NCI-H2196 (cell line): Measurements from ENCODE around the gene RPL37A.

Experiments used
- DNase-seq: peaks from one replicate; lab custom pipeline; 2025; ENCODE audit not compliant: unreplicated experiment; lab: John Stamatoyannopoulos, UW

Gene RPL37A

DNA sequence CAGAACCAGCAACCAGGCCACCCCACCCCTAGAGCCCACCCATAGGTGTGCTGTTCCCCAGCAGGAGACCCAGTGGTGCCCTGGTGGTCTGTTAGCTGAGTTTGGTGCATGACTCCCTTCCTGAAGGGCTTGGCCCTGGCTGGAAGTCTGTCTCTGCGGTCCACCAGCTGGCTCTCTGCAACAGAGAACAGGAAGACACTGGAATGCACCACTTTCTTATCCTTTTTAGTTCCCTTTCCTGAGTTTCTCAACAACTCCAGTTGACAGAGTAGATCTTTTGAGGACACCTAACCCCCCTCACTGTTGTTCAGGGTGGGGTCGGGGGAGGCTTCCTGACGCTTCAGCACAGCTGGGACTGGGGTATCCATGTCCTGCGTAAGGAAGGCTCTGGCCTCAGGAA is 11.9 kb upstream of the RPL37A start:
- no peak for DNase-seq

DNA sequence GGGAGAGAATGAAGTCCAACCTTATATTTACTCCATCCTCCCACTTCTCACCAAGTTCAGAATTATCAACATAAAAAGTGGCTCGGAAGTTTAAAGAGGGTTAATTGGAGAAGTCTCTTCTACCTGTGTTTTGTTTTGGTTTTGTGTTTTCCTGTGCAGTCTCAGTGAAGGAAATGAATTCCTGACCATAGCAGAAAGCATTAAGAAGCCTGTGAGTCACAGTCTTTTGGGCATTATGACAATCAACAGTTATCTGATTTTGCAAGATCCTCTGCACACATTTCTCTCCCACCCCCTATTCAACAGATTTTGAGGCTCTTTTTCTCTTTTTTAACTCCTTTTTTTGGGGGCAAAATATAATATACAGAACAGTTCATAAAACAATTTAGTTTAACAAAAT is 8.6 kb upstream of the RPL37A start:
- no peak for DNase-seq

DNA sequence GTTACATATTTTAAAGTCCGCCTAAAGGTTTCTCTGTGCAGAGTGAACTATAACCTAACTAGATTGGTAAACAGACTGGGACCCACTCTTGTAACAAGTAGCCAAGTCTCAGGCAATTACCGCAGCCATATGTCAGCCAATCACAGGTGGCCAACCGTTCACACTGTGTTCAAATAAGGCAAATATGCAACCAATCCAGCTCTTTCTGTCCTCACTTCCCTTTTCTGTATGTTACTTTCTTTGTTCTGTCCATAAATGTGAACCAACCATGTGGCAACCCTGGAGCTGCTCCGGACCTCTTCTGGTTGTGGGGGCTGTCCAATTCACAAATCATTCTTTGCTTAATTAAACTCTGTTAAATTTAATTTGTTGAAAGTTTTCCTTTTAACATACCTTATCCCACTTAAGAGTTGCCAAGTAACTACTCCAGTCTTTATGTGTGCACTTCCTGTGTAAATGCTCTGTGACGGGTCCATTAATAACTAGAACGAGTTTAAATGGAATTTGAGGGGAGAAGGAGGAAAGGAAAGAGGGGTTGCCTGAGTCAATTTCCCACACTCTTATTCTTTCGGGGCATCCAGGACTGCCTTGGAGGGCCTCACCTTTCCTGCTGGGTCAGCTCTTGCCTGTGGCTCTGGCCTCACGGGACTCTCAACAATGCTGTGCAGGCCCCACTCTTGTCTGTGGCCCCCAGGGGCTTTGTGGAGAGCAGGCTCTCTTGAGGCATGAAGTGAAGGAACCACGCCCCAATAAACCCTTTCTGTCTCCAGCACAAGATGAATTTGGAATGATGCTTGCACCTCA is 6.6 kb upstream of the RPL37A start:
- no peak for DNase-seq

GRCh38 chr2:216492597-216493333 is 5.9 kb upstream of the RPL37A start:
- no peak for DNase-seq

GRCh38 chr2:216493334-216493685 is 5.3 kb upstream of the RPL37A start:
- DNase-seq, result no peak

- DNase-seq, result no peak
These were observed 3.0 kb upstream of the RPL37A start for GRCh38 chr2:216495656-216496055.

DNA sequence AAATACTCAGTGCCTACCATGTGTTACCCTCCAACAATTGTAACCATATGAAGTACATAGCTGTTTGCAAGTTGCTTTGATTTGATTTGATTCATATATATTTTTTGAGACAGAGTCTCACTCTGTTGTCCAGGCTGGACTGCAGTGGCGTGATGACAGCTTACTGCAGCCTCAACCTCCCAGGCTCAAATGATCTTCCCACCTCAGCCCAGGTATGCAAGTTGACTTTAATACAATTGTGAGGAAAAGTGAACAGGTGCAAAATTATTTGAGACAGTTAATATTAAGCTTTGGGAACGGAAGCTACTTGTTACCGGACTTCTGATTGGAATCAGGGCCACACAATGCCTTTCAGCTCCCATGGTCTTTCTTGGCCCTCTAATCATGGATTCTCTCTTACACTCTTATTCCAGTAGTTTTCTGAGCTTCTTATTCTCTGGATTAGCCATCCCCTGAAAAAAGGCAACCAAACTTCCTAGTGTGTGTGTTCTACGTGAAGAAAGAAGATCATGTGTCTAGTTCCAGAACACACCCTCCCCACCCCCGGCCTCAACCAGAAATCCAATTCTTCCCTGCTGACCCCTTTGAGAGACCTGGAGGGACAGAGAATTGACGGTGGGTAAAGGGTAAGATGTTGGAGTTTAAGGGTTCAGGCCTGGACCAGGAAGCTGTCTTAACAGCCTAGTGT is 1.1 kb upstream of the RPL37A start:
- no peak for DNase-seq

DNA sequence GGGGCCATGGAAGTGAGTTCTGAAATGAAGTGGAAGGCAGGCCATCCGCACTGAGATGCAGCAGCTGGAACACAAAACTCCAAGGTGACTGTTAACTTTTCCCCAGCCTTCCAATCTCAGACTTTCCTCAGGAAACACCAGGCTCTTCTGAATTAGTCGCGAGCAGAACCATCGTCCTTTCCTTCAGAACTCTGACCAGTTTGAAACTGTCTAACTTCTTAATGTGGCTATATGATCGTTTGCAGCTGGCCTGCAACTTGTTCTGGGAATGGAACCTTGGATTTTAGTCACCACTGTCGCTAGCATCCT is 620 bp upstream of the RPL37A start:
- DNase-seq, result no peak

DNA sequence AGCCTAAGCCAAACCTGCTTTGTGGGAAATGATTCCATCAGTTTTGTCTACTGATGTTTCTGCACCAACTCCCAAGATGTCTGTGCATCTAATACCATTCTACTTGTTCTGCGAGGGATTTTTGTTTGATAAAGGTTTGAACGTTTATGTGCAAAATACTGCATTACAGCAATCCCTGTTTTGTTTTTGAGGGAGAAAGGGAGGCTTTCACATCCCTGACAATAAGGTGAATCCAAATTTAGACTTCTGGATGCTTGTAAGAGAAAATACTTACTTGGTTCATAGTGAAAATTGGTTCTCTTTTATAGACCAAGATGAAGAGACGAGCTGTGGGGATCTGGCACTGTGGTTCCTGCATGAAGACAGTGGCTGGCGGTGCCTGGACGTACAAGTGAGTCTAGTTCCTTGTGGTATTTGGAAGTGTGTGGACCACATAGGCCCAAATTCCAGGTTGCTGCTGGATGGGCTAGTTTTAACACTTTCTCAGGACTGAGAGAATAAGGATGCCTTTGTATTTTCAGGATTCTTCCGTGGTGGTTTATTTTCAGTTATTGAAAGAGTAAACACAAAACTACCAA is 1.1 kb downstream of the RPL37A start:
- no peak for DNase-seq

DNA sequence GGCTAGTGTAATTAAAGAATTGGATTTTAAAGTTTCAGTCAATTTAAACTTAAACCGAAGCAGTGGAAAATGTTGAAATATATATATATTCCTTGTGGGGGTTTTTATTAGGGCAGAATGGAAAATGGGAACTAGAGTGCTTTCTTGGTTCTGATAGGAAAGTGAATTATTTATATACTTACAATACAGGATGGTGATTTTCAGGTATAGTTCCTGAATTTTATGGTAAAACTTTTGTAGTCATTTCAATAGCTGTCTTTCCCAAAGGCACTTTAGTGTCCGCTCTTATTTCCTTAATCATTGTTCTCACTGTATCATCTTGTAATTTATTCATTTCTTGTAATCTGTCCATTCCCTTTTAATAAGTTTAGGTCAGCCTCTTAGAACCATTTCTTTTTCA is 1.9 kb downstream of the RPL37A start:
- DNase-seq, result no peak

- DNase-seq, result no peak
These were observed 3.2 kb downstream of the RPL37A start for GRCh38 chr2:216501854-216502253.

DNA sequence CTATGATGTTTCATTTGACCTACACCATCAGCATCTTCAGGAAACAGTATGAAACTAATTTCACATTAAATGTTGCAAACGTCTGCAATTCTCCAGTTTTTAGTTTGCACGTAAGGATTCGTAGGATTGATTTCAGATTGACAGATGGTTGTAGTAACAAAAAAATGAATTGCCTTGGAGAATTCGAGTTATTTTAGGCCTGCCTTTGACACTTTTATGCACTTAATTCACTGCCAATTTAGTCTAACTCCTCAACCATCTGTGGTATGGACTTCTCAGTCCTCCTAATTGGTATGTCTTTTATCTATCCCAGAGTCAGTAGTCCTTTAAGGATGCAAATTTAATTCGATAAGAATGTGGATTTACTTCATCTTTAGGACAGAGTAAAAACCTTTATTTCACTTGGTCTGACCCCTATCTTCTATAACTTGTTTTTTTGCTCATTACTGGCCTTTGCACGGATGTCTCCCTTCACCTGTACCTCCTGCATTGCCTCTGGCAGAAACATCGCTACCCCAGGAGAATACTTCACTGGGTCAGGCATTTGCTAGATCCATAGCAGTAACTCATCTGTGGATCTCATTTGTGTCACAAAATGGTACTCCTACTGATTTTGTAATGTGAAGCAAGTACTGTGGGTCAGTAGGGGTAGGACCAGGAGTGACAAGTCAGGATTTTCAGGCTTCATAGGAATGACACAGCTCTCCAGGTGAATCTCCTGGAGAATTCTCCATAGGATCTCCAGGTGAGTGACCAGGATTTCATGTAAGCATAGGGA is 3.9 kb downstream of the RPL37A start:
- DNase-seq, result no peak

DNA sequence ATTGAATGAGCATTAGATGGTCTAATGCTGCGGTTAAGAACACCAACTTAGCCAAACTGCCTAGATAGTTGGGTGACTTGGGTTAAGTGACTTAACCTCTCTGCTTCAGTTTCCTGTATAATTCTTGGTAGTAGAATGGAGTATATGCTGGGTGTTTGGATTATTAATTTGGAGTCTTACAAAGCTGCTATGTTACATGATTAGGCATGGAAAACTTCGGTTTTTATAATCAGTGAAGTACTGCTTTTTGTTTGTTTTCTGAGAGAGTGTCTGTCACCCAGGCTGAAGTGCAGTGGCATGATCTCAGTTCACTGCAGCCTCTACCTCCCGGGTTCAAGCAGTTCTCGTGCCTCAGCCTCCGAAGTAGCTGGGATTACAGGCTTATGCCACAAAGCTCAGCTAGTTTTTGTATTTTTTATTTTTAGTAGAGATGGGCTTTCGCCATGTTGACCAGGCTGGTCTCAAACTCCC is 4.5 kb downstream of the RPL37A start:
- DNase-seq, result no peak

DNA sequence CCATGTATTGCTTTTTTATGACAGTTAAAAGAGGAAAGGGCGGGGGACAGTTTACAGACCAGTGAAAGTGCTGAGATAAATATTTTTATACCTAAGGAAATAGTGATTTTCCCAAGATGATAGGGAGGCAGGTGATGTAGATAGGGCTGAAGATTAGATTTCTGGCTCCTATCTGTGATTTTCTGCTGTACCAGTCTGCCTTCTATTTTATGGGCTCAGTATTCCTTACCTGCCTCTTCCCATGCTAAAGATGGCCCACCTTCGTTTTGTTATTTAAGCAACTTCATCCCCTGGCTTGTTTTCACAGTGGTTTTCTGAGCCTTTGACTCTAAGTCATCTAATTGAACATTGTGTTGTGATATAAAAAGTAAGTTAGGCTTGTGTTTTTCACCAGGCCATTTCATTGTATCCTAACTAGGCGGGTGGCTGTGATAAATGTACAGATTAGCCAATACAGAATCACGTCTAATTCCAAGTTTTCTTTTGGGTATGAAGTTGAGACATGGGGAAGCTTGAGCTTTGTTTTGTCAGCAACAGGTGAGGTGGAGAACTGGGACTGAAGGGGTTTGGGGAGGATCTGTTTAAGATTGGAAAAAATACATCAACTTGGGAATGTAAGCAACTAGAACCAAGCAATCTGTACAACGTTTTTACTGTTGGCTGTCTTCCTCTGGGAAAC is 5.2 kb downstream of the RPL37A start:
- no peak for DNase-seq

DNA sequence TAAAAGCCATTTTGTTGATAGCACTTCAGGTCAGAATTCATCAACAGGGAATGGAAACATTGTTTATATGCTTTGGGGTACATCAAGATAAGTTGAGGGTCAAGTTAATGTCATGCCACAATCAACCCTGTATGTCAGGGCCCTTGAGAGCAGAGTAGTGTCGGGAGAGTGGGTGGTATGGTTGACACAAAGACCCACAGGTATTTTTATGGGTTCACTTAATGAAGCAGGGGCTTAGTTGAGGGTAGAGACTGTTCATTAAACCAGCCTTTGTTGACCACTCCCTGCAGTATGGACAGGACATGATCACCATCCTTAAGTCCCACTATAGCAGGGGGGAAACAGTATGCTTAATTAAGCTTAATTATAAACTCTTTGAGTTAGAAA is 5.7 kb downstream of the RPL37A start:
- no peak for DNase-seq

DNA sequence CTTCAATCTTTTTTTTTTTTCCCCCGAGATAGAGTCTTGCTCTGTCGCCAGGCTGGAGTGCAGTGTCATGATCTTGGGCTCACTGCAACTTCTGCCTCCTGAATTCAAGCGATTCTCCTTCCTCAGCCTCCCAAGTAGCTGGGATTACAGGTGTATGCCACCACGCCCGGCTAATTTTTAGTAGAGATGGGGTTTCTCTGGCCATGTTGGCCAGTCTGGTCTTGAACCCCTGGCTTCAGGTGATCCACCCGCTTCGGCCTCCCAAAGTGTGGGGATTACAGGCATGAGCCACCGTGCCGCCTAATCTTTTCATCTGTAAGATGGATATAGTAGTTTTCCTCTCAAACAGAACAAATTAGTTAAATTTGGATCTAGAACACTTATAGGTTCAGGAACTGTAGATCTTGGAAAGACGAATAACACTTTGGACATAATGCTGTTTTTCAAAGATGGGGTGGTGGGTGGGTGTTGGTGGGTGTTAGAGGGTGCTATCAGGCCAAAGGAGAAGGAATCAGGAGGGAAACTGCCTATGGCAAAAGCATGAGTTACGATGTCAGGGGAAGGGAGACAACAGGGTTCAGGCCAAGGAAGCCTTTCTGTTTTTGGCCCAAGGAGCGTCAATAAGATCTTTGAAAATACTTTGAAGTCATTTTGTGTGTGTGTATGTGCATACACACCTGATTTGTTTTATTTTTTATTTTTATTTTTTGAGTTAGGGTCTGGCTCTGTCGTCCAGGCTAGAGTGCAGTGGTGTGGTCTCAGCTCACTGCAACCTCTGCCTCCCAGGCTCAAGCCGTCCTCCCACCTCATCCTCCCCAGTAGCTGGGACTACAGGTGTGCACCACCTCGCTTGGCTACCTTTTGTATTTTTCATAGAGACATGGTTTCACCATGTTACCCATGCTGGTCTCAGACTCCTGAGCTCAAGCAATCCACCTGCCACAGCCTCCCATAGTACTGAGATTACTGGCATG is 6.8 kb downstream of the RPL37A start:
- no peak for DNase-seq

- no peak for DNase-seq
These were observed 8.8 kb downstream of the RPL37A start for GRCh38 chr2:216507220-216508160.

DNA sequence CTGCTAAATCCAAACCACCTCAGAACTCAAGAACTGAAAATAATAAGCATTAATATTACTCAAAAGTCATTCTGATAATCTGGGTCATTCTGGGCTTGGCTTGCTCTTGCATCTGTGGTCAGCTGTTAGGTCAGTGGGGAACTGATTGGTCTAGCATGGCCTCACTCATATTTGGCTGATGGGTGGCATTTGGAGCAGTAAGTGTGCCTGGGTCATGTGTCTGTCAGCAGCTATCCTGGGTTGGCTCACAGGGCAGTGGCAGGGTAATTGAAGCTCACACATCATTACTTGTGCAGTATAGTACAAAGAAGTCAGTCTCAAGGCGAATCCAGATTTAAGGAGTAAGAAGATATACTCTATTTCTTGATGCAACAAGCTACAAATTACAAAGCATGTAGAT is 9.6 kb downstream of the RPL37A start:
- DNase-seq, result no peak
